CD4-positive, alpha-beta T cell treated with Interleukin-12 subunit alpha and Interleukin-12 subunit beta, for 1 hour (primary cell): ENCODE data around the gene CDC73.
A peak's percentile ranks its signal among the peaks of the same experiment; 100 is the strongest.
"Not testable (repeated sequence)": the region's sequence is repeated elsewhere in the genome, so short reads cannot be mapped to it uniquely, and the experiment has no call there.

Experiments
- DNase-seq: peaks from one replicate; pipeline ENCODE4 v3.0.0-alpha.2; 2020

The CDC73 gene

DNA sequence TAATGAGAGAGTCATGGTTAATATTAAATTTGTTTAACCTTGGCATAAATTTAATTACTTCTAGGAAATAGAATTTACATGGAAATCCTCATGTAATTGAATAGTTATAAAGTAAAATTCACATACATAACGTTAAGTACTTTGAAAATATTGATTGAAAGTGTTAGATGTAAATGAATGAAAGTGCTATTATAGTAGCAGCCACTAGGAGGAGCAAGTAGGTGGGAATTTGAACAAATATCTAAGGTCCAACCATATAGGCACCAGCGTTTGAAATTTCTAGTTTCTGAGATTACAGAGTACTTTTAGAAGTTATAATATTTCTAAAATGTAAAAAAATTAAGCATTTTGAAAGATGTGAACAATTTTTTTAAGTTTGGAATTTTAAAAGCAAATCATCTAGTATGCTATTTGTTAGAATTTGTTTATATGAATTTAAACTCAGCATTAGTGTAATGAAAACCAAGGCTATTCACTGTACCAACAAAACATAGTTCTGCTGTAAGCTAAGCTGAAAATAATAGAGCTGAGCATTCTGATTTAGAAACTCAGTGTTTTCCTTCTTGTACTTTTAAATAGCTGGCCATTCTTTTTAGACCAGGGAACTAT lies 61.3 kb downstream of the CDC73 start:
- peak; percentile 69 for DNase-seq

DNA sequence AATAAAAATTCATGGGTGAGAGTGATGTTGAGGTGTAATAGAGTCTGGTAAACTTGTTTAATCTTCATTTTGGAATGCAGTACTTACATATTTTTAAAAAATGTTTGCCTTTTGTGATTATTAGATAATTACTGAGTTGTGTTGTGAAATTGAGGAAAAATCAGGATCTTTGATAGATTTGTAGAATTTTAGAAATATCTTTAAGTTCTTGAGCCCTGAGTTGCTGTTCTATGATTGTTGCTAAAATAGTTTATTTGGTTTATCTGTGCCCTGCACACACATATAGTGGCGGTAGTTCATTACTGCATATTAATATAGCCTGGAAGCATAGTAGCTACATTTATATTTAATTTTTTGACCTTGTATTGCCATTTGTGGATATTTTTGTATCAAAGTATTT lies 62.9 kb downstream of the CDC73 start:
- DNase-seq: no peak

DNA sequence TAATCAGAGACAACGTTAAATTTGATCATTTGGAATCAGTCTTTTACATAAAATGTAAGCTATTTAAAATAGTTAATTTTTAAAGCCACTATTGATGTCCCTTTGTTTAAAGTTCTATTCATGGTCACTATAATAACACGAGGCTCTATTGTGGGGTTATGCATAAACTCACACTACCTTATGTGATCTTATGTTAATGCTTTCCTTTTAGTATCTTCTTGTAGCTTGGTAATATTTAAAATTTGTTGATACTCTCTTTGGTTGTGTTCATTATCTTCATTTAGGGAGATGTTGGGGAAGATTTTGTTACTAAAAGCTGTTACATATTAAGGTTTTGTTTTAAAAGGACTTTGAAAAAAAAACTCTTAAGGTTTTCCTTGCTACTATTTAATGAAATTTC lies 63.4 kb downstream of the CDC73 start:
- no peak for DNase-seq

- DNase-seq: peak; percentile 44
Measured at GRCh38 chr1:193185901-193186731, 64.3 kb downstream of the CDC73 start, which contains the start of gene B3GALT2. Gene B3GALT2, minus strand, starts transcription at chr1:193186613. Its CDS starts 5,051 bp downstream, at chr1:193181562.

- DNase-seq: no peak
Measured at GRCh38 chr1:193187114-193187513, 65.3 kb downstream of the CDC73 start.

- DNase-seq: not testable (repeated sequence)
Measured at GRCh38 chr1:193188915-193189314, 67.1 kb downstream of the CDC73 start.

- DNase-seq: no peak
Measured at GRCh38 chr1:193189442-193190095, 67.7 kb downstream of the CDC73 start.

GRCh38 chr1:193190096-193190744 lies 68.4 kb downstream of the CDC73 start:
- DNase-seq: no peak

DNA sequence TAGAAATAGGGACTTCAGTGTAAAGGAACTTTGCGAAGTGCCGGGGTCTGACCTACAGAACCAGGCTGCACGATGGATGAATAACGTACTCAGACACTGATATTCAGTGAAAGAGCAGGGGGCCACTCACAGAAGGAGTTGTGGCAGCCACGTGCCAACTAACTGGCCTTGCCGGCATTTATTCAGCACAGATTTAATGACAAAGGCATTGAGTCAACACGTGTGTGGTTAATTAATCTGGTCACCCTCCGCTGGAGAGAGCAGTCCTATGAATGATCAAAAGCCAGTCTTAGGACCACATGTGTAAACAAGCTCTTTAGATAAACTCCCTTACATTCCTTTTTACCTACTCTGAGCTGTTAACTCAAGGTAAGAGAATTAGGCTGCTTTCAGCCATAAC lies 70.8 kb downstream of the CDC73 start:
- DNase-seq: no peak

GRCh38 chr1:193199940-193200339 lies 78.1 kb downstream of the CDC73 start:
- no peak for DNase-seq

DNA sequence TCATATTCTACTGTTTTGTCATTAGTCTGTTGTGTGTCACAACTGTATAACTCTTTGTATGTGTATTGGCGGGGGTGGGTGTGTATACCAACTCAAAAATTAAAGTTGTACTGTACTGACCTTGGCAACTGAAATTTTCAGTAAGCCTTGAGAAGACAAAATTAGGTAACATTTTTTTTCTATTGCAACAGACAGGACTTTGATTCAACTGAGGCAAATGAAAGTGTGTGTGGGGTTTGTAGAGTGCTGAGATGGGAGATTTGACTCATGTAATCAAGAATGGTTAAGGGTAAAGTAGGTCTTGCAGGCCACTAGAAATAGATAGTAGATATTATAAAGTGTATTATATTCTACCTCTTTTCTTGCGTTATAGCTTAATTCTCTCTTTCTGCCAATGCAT lies 79.2 kb downstream of the CDC73 start:
- no peak for DNase-seq

DNA sequence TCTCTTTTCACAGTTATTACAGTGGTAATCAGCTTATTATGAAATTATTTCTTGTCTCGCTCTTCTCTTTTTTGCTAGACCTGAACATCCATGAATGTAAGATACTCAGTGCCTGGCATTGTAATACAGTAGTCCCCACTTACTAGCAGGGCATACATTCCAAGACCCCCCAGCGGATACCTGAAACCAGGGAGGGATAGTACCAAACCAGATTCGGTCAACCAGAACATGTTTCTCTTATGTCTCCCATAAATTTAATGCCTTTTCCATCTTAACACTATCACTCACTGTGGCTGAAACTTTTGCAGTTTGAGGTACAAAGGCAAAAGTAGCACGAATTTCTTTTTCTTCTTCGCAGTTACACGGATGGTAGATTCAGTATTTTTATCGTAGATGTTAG lies 89.2 kb downstream of the CDC73 start:
- DNase-seq: no peak

DNA sequence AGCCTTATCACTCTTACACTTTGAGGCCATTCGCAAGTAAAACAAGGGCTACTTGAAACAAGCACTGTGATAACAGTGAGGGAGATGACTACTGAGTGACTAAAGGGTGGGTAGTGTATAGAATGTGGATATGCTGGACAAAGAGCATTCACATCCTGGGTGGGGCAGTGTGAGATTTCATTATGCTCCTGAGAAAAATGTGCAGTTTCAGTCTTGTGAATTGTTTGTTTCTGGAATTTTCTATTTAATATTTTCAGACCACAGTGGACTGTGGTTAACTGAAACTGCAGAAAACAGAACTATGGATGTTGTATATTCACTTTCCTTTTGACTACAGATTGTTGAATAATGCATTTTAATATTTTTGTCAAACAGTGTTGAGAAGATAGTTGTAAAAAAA lies 89.7 kb downstream of the CDC73 start:
- no peak for DNase-seq

DNA sequence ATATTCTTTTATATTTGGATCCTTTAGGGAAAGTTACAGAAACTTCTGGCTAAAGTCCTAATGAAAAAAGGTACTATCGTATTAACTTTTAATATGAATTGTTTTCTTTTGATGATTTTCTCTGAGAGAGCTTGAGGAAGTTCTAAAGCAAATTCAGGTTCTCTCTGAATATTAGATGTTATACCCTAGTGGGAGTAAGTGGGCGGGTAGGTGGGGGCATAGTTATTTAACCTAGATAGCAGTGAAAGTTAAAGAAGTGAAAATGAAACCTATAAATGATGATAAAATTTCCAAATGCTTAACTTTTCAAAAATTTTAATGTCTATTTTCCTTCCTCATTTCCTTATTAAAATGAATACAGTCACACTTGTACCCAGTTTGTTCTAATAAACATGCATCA lies 90.8 kb downstream of the CDC73 start:
- DNase-seq: no peak

- no peak for DNase-seq
Measured at GRCh38 chr1:193213998-193214397, 92.2 kb downstream of the CDC73 start.

GRCh38 chr1:193216920-193217319 lies 95.1 kb downstream of the CDC73 start:
- DNase-seq: no peak

DNA sequence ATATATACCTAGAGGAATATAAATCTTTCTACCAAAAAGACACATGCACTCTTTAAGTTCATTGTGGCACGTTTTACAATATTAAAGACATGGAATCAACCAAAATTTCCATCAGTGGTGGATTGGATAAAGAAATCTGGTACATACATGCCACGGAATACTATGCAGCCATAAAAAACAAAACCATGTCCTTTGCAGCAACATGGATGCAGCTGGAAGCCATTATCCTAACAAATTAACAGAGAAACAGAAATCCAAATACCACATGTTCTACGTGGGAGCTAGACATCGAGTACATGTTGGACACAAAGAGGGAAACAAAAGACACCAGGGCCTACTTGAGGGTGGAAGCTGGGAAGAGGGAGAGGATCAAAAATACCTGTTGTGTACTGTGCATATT lies 97.6 kb downstream of the CDC73 start:
- DNase-seq: no peak

DNA sequence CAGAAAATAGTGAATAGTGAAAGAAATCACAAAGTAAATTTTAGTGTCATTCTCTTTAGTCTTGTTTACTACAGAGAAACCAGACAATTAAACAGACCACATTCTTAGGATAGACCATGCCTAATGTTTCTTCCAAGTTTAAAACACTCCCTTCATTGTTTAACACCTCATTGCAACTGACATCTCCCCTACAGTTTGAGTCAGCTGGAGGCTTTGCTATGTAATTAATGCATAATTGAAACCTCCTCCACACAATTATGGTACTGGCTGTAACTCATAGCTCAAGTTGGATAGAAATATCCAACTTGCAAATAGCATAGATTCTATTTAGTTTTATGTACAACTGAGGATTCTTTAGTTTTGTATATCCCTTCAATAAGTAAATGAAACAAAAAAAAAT lies 99.8 kb downstream of the CDC73 start:
- no peak for DNase-seq

- DNase-seq: no peak
Measured at GRCh38 chr1:193222056-193222615, 100.3 kb downstream of the CDC73 start.

DNA sequence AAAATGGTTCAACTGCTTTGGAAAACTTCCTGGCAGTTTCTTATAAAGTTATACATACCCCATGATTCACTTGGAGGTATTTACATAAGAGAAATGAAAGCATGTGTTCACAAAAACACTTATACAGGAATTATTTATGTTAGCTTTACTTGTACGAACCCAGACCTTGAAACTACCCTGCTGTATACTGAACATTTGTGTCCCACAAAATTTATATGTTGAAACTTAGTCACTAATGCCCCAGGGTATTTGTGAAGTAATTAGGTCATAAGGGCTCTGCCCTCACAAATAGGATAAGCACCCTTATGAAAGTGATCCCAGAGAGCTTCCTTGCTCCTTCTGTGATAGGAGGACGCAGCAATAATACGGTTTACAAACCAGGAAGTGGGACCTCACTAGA lies 107.3 kb downstream of the CDC73 start:
- DNase-seq: no peak

DNA sequence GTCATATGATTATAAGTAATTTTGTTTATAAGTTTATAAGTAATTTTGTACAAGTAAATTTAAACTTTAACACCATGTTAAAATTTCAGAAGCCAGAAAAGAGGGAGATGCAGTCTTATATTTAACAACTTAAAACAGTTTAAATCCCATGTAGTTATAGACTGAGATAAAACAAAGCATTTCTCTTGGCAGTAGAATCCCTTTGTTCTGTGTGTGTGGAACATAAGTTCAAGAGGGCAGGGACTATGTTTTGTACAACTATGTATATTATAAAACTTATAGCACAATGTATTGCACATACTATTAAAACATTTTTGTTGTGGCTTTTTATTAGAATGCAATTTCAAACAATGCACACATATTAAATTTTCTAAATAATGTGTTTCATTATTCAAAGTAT lies 109.3 kb downstream of the CDC73 start:
- not testable (repeated sequence) for DNase-seq

- DNase-seq: no peak
Measured at GRCh38 chr1:193234530-193234929, 112.7 kb downstream of the CDC73 start.

GRCh38 chr1:193237381-193237978 lies 115.6 kb downstream of the CDC73 start:
- no peak for DNase-seq
